ENCODE measurements around the gene MCU. TPM values are rescaled to one million over a fixed set of nuclear protein-coding genes. Genes with fewer than 3 reads are reported as not detected.
A peak's percentile ranks its signal among the peaks of the same experiment; 100 is the strongest.

MCU gene
- total RNA-seq, 4 donors from 2014 or later: 25.1 to 82.4 (median 65.1) TPM

GRCh38 chr10:72687035-72687434 is 4.9 kb upstream of the MCU start:
- H3K9me3 ChIP-seq: no peaks in the 10 kb centered on the region
- peak overlapping the region; percentile 59 to 72 (median 68) for H3K27ac ChIP-seq
- TF ChIP-seq CTCF (IDR thresholded peaks at IDR 0.05) (no peak), EP300 (IDR thresholded peaks at IDR 0.05; ENCODE audit: low read depth) (no peak), POLR2AphosphoS5 (IDR thresholded peaks at IDR 0.05) (no peak), POLR2A (IDR thresholded peaks at IDR 0.05) (no peak)
- intact Hi-C loops (cut with DNase I; ENCODE audit: low total_unique reads) (no loop called here), in situ Hi-C loops (cut with MboI; ENCODE audit: low pct_ligation_motif_present in 1 of 4, low pct_unique_long_range_greater_than_20kb in 1 of 4, low sequenced_read_pairs in 3 of 4) (no loop called here)
- no peaks in the 10 kb centered on the region for H3K36me3 ChIP-seq
- H3K4me1 ChIP-seq: peaks cover 0 to 31% (median 17%) of the 10 kb centered on the region in 4 donors
- no peak overlapping the region for H3K4me3 ChIP-seq
- DNase-seq: no peak
- WGBS, 2 donors (ENCODE audit: low coverage in 1 of 2): 43 to 59% methylated on average over 5 to 6 of the region's 6 CpGs
- H3K27me3 ChIP-seq: no peaks in the 10 kb centered on the region

GRCh38 chr10:72688208-72688651 is 3.7 kb upstream of the MCU start:
- Histone ChIP-seq H3K36me3 (no peaks in the 10 kb centered on the region), H3K27me3 (no peaks in the 10 kb centered on the region), H3K27ac (peak overlapping the region in 3 of 4 donors; percentile 66 to 72 (median 69)), H3K9me3 (no peaks in the 10 kb centered on the region), H3K4me3 (no peak overlapping the region), H3K4me1 (peaks cover 0 to 33% (median 21%) of the 10 kb centered on the region in 4 donors)
- no peak for DNase-seq
- intact Hi-C loops (cut with DNase I; ENCODE audit: low total_unique reads): no loop called here
- WGBS, 2 donors (ENCODE audit: low coverage in 1 of 2): 10 to 23% methylated on average over 2 of the region's 2 CpGs
- TF ChIP-seq EP300 (IDR thresholded peaks at IDR 0.05; ENCODE audit: low read depth) (no peak), POLR2A (IDR thresholded peaks at IDR 0.05) (no peak), POLR2AphosphoS5 (IDR thresholded peaks at IDR 0.05) (peak in 1 of 3 donors; percentile 9), CTCF (IDR thresholded peaks at IDR 0.05) (no peak)
- in situ Hi-C loops (cut with MboI; ENCODE audit: low pct_ligation_motif_present in 1 of 4, low pct_unique_long_range_greater_than_20kb in 1 of 4, low sequenced_read_pairs in 3 of 4): no loop called here

- intact Hi-C loops (cut with DNase I; ENCODE audit: low total_unique reads): loop anchor here (10.0 kb wide), 2 partner anchors 65 to 145 kb away; partner anchors contain the start of gene MICU1
- in situ Hi-C loops (cut with MboI; ENCODE audit: low pct_ligation_motif_present in 1 of 4, low pct_unique_long_range_greater_than_20kb in 1 of 4, low sequenced_read_pairs in 3 of 4): loop anchor here in 1 of 4 donors (10.0 kb wide), 1 partner anchor 145 kb away; no protein-coding TSS in a partner anchor
Measured at GRCh38 chr10:72689660-72690059, 2.3 kb upstream of the MCU start.

More at GRCh38 chr10:72689660-72690059, 2.3 kb upstream of the MCU start:
- Histone ChIP-seq H3K27ac (no peak overlapping the region), H3K36me3 (no peaks in the 10 kb centered on the region), H3K27me3 (no peaks in the 10 kb centered on the region), H3K4me1 (peaks cover 6 to 48% (median 33%) of the 10 kb centered on the region in 4 donors), H3K9me3 (no peaks in the 10 kb centered on the region), H3K4me3 (no peak overlapping the region)
- TF ChIP-seq EP300 (IDR thresholded peaks at IDR 0.05; ENCODE audit: low read depth): no peak
- TF ChIP-seq POLR2AphosphoS5 (IDR thresholded peaks at IDR 0.05): no peak
- no peak for TF ChIP-seq POLR2A (IDR thresholded peaks at IDR 0.05)
- no peak for TF ChIP-seq CTCF (IDR thresholded peaks at IDR 0.05)
- DNase-seq: no peak
- 88 to 94% methylated on average over 1 of the region's 1 CpG for WGBS, 2 donors (ENCODE audit: low coverage in 1 of 2)
